HCT116 (cell line): ENCODE measurements around the gene CAPN2. TPM values are rescaled to one million over a fixed set of nuclear protein-coding genes. Genes with fewer than 3 reads are reported as not detected.
"Not testable (repeated sequence)": the region's sequence is repeated elsewhere in the genome, so short reads cannot be mapped to it uniquely, and the experiment has no call there.

ENCODE experiments used
- ATAC-seq: fragments of 200-7000 bp; cut with Tn5 transposase; 2 replicates; pipeline ENCODE4 v1.9.1; 2020; ENCODE audit warnings: mild to moderate bottlenecking, moderate library complexity
- BruUV-seq: library from RNA; stranded (reverse); fragments of 400-500 nt; replicated peaks from 2 replicates; lab custom pipeline; 2021; lab: Mats Ljungman, UMichigan
- CTCF ChIA-PET: fragments of 300-600 bp; sonication (Branson Sonifier 250); formaldehyde crosslinking; loops from one replicate; lab custom pipeline; 2021; ENCODE audit warnings: antibody characterized with exemption; lab: Charles Lee
- POLR2A ChIA-PET: fragments of 300-600, 350-600 bp; sonication (Branson Sonifier 250); formaldehyde crosslinking; loops from one replicate; lab custom pipeline; 2021; ENCODE audit warnings: antibody characterized with exemption; lab: Charles Lee
- RAD21 ChIA-PET, 2 experiments: fragments of 300-600 bp; sonication (Branson Sonifier 250); formaldehyde crosslinking; loops; one replicate each; lab custom pipeline; 2023; ENCODE audit warnings: low total read pairs in 2 of 2; ENCODE audit not compliant: uncharacterized antibody in 2 of 2, unreplicated experiment in 2 of 2, low non-redundant PET in 1 of 2; lab: Charles Lee
- DNase-seq: peaks from one replicate; pipeline ENCODE4 v3.0.0-alpha.2; 2010; ENCODE audit warnings: low read depth, low spot score
- H2AFZ ChIP-seq: fragments of 200-600 bp; shearing (Covaris generic), sonication (generic); 2 replicates; pipeline ENCODE4 v1.6.1; 2017; ENCODE audit warnings: low read depth, mixed run types, mixed read lengths, antibody characterized with exemption, low read length; ENCODE audit not compliant: poor library complexity, severe bottlenecking
- H3K27ac ChIP-seq: 2 replicates; pipeline ENCODE4 v1.5.1; 2012; ENCODE audit warnings: low read depth, low read length
- H3K27me3 ChIP-seq: fragments of 200-600 bp; sonication (generic); 2 replicates; pipeline ENCODE4 v1.6.1; 2016; ENCODE audit warnings: mixed run types, low read length, mixed read lengths; ENCODE audit not compliant: insufficient read depth
- H3K36me3 ChIP-seq, 2 experiments: fragments of 200-500 bp in 1 of 2; fragments of 200-600 bp in 1 of 2; sonication (Bioruptor generic) in 1 of 2; sonication (generic) in 1 of 2; 2 replicates each; pipeline versions ENCODE4 v1.5.1 to v1.6.1; 2014 to 2016; ENCODE audit warnings: low read length in 2 of 2, inconsistent platforms in 1 of 2, mixed read lengths in 1 of 2, mixed run types in 1 of 2; ENCODE audit not compliant: insufficient read depth in 2 of 2, control insufficient read depth in 1 of 2
- H3K4me1 ChIP-seq, 2 experiments: fragments of 200-600 bp in 1 of 2; sonication (generic) in 1 of 2; 2 replicates each; pipeline versions ENCODE4 v1.5.1 to v1.6.1; 2012 to 2017; ENCODE audit warnings: low read length in 2 of 2, inconsistent platforms in 1 of 2, mild to moderate bottlenecking in 1 of 2, mixed read lengths in 1 of 2, mixed run types in 1 of 2, moderate library complexity in 1 of 2; ENCODE audit not compliant: insufficient read depth in 2 of 2, control insufficient read depth in 1 of 2
- H3K4me2 ChIP-seq: fragments of 200-600 bp; sonication (generic); 2 replicates; pipeline ENCODE4 v1.6.1; 2017; ENCODE audit warnings: mixed run types, low read length, mixed read lengths
- H3K4me3 ChIP-seq, 2 experiments: fragments of 200-600 bp in 1 of 2; sonication (generic) in 1 of 2; replicated peaks in 1 of 2; 2 replicates each; pipeline ENCODE4 v1.5.1; 2011 to 2016; ENCODE audit warnings: low read length in 2 of 2, control low read depth in 1 of 2, low read depth in 1 of 2, mild to moderate bottlenecking in 1 of 2, mixed read lengths in 1 of 2, mixed run types in 1 of 2
- H3K79me2 ChIP-seq: fragments of 200-600 bp; sonication (generic); 2 replicates; pipeline ENCODE4 v1.6.1; 2017; ENCODE audit warnings: mild to moderate bottlenecking, mixed run types, low read length, moderate library complexity, mixed read lengths; ENCODE audit not compliant: insufficient read depth
- H3K9ac ChIP-seq: fragments of 200-600 bp; sonication (generic); 2 replicates; pipeline ENCODE4 v1.6.1; 2016; ENCODE audit warnings: low read length, mixed read lengths
- H3K9me2 ChIP-seq: fragments of 200-600 bp; sonication (generic), shearing (Covaris generic); 2 replicates; pipeline ENCODE4 v1.6.1; 2017; ENCODE audit warnings: mixed run types, mild to moderate bottlenecking, moderate library complexity; ENCODE audit not compliant: insufficient read depth
- H3K9me3 ChIP-seq, 2 experiments: fragments of 200-500 bp in 1 of 2; fragments of 200-600 bp in 1 of 2; sonication (Bioruptor generic) in 1 of 2; sonication (generic) in 1 of 2; 2 replicates each; pipeline ENCODE4 v1.6.1; 2014 to 2017; ENCODE audit warnings: low read length in 2 of 2, mixed read lengths in 2 of 2, inconsistent platforms in 1 of 2, low read depth in 1 of 2, mild to moderate bottlenecking in 1 of 2, mixed run types in 1 of 2, moderate library complexity in 1 of 2; ENCODE audit not compliant: control insufficient read depth in 1 of 2, insufficient read depth in 1 of 2
- H4K20me1 ChIP-seq: fragments of 200-600 bp; sonication (generic), shearing (Covaris generic); 2 replicates; pipeline ENCODE4 v1.6.1; 2017; ENCODE audit warnings: mixed run types, mild to moderate bottlenecking, moderate library complexity; ENCODE audit not compliant: insufficient read depth
- CBX3 ChIP-seq: IDR thresholded peaks from 2 replicates; pipeline ENCODE4 v1.6.1; 2012; ENCODE audit warnings: low read depth
- CEBPB ChIP-seq: IDR thresholded peaks from 2 replicates; pipeline ENCODE4 v1.6.1; 2012; ENCODE audit warnings: low read depth
- CTCF ChIP-seq, 3 experiments: fragments of 200-600 bp in 1 of 3; sonication (generic) in 1 of 3; IDR thresholded peaks in 2 of 3; conservative IDR thresholded peaks in 1 of 3; 2 replicates each; pipeline ENCODE4 v1.5.1; 2012 to 2017; ENCODE audit warnings: low read depth in 2 of 3, low read length in 2 of 3, antibody characterized with exemption in 1 of 3, borderline replicate concordance in 1 of 3, control low read depth in 1 of 3, mild to moderate bottlenecking in 1 of 3, mixed read lengths in 1 of 3, mixed run types in 1 of 3, moderate library complexity in 1 of 3; ENCODE audit not compliant: insufficient read depth in 1 of 3
- EGR1 ChIP-seq: IDR thresholded peaks from 2 replicates; pipeline ENCODE4 v1.6.1; 2012; ENCODE audit warnings: low read depth
- ELF1 ChIP-seq: IDR thresholded peaks from 2 replicates; pipeline ENCODE4 v1.6.1; 2012; ENCODE audit warnings: low read depth, borderline replicate concordance
- EZH2 ChIP-seq: fragments of 200-600 bp; sonication (generic); IDR thresholded peaks from 2 replicates; pipeline ENCODE4 v1.6.1; 2017; ENCODE audit warnings: antibody characterized with exemption, mixed run types
- JUND ChIP-seq: IDR thresholded peaks from 2 replicates; pipeline ENCODE4 v1.6.1; 2012
- MAX ChIP-seq: IDR thresholded peaks from 2 replicates; pipeline ENCODE4 v1.6.1; 2012
- POLR2A ChIP-seq: IDR thresholded peaks from 2 replicates; pipeline ENCODE4 v1.7.0; 2011; ENCODE audit warnings: borderline replicate concordance; ENCODE audit not compliant: insufficient read depth, insufficient read length; ENCODE audit errors: extremely low read depth
- POLR2AphosphoS5 ChIP-seq: IDR thresholded peaks from 2 replicates; pipeline ENCODE4 v1.6.1; 2011; ENCODE audit warnings: mild to moderate bottlenecking, low read depth, low read length, moderate library complexity
- RAD21 ChIP-seq: IDR thresholded peaks from 2 replicates; pipeline ENCODE4 v1.6.1; 2012; ENCODE audit warnings: low read depth, mild to moderate bottlenecking
- SIN3A ChIP-seq: IDR thresholded peaks from 2 replicates; pipeline ENCODE4 v1.6.1; 2012; ENCODE audit warnings: low read depth
- SP1 ChIP-seq: IDR thresholded peaks from 2 replicates; pipeline ENCODE4 v1.6.1; 2012; ENCODE audit warnings: low read depth
- SRF ChIP-seq: IDR thresholded peaks from 2 replicates; pipeline ENCODE4 v1.6.1; 2012; ENCODE audit warnings: low read depth
- TCF7L2 ChIP-seq: IDR thresholded peaks from 2 replicates; pipeline ENCODE4 v1.7.0; 2011; ENCODE audit warnings: borderline replicate concordance, inconsistent platforms; ENCODE audit not compliant: insufficient read depth, insufficient read length; ENCODE audit errors: extremely low read depth
- YY1 ChIP-seq: IDR thresholded peaks from 2 replicates; pipeline ENCODE4 v1.6.1; 2011; ENCODE audit warnings: low read length, low read depth, moderate library complexity, mild to moderate bottlenecking; ENCODE audit not compliant: insufficient replicate concordance; ENCODE audit errors: extremely low read depth
- ZFX ChIP-seq: fragments of 450-650 bp; IDR thresholded peaks from 2 replicates; pipeline ENCODE4 v1.6.1; 2017
- ZNF274 ChIP-seq: fragments of 200-500 bp; sonication (Bioruptor generic); IDR thresholded peaks from 2 replicates; pipeline ENCODE4 v1.6.1; 2014; ENCODE audit warnings: mild to moderate bottlenecking, low read depth, low read length, inconsistent platforms
- intact Hi-C: fragments of 100-400 bp; cut with micrococcal nuclease; formaldehyde crosslinking; loops from 2 replicates; pipeline ENCODE4 v1.10.0; 2022
- total RNA-seq: library from RNA; stranded (reverse); gene quantifications from one replicate; pipeline ENCODE4 v1.2.1, GENCODE V29; 2021; ENCODE audit not compliant: unreplicated experiment
- TF ChIP-seq, protein P1 (sequence below): IDR thresholded peaks from 2 replicates; pipeline ENCODE4 v1.6.1; 2012

The CAPN2 gene
- total RNA-seq, 1 experiment from 2014 or later: 173 TPM

DNA sequence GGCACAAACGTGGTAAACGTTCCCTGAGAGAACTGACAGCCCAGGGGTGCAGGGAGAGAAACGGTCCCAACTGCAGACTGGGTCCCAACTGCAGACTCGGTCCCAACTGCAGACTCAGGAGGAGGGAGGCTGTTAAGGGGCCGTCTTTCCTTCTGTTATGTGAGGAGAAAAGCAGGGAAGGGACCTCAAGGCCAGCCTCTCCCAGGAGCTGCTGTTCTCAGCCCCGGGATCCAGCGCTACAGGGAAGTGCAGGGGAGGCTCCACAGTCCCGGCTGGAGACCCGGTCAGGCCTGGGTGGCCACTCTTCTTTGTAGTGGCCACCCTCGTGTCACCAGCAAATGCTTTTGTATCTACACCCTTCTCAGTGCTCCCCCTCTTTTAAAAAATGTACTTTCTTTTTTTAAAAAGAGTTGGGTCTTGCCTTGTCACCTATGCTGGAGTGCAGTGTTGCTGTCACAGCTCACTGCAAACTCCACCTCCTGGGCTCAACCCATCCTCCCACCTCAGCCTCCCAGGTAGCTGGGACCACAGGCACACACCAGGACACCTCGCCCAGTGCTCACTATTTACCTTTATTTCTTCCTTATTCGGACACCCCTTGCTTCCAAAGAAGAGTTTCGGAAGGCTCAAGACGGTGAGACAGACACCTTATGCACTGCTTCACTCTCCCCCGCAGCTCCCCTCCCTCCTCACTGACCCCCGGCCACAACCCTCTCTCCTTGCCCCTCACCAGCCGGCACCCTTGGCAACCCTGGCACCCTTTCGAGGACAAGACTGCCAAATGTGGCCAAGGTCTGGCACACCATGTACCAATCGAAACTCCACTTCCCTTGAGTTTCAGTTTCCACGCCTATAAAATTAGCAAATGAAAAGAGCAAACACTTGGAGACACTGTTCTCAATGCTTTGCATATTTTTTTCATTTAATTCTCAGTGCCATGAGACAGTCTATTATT lies 21.8 kb downstream of the CAPN2 start:
- no TSS peak for BruUV-seq
- no peaks in the 10 kb centered on the region for H3K9me2 ChIP-seq
- intact Hi-C loops: no loop called here
- peaks cover 0 to 37% of the 10 kb centered on the region in 2 experiments; a peak in 1 of 4 replicates for H3K36me3 ChIP-seq
- H3K79me2 ChIP-seq: peaks cover 96% of the 10 kb centered on the region
- ChIA-PET RAD21 (no interaction called here), CTCF (no interaction called here)
- H4K20me1 ChIP-seq: no peaks in the 10 kb centered on the region
- DNase-seq: no peak
- no peaks in the 10 kb centered on the region for H3K9me3 ChIP-seq
- no peak overlapping the region for H3K4me2 ChIP-seq
- H3K27me3 ChIP-seq: no peaks in the 10 kb centered on the region
- H2AFZ ChIP-seq: no peak overlapping the region
- TF ChIP-seq SRF (no peak), TCF7L2 (no peak), ZFX (no peak), ELF1 (no peak), CBX3 (no peak), EGR1 (no peak), RAD21 (no peak), EZH2 (no peak), POLR2AphosphoS5 (no peak), SP1 (no peak), CEBPB (no peak), ZNF274 (no peak), YY1 (no peak), JUND (no peak), POLR2A (no peak), CTCF (IDR thresholded peaks at IDR 0.05 in 2 of 3, conservative IDR thresholded peaks at IDR 0.05 in 1 of 3; ENCODE audit: borderline replicate concordance in 1 of 3, insufficient read depth in 1 of 3, low read depth in 2 of 3, low read length in 2 of 3) (no peak), MAX (no peak), SIN3A (no peak)
- TF ChIP-seq, protein P1, sequence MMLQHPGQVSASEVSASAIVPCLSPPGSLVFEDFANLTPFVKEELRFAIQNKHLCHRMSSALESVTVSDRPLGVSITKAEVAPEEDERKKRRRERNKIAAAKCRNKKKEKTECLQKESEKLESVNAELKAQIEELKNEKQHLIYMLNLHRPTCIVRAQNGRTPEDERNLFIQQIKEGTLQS: no peak
- TF ChIP-seq, all 23 proteins: peak for 0
- POLR2A ChIA-PET: no interaction called here
- Histone ChIP-seq H3K4me1 (peaks cover 8 to 49% of the 10 kb centered on the region in 2 experiments), H3K4me3 (no peak overlapping the region), H3K27ac (no peak overlapping the region), H3K9ac (no peak overlapping the region)
- ATAC-seq: no peak

DNA sequence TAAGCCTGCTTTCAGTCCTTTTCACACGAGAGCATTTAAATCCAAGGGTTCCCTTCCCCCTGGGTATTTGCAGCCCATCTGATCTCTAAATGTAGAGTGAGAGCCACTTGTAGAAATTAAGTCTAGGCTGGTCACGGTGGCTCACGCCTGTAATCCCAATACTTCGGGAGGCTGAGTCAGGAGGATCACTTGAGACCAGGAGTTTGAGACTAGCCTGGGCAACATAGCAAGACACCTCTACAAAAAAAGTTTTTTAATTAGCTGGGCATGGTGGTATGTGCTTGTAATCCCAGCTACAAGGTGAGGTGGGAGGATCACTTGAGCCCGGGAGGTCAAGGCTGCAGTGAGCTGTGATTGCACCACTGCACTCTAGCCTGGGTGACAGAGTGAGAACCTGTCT lies 24.3 kb downstream of the CAPN2 start:
- H3K4me2 ChIP-seq, POLR2A ChIA-PET, BruUV-seq, H3K9me2 ChIP-seq, CTCF ChIA-PET, DNase-seq, H3K9ac ChIP-seq, H3K4me3 ChIP-seq, H2AFZ ChIP-seq, H3K27me3 ChIP-seq, H3K9me3 ChIP-seq, intact Hi-C loops, H3K27ac ChIP-seq, RAD21 ChIA-PET, H4K20me1 ChIP-seq, ATAC-seq: not testable (repeated sequence)
- H3K4me1 ChIP-seq: peaks cover 14 to 41% of the 10 kb centered on the region in 2 experiments
- peaks cover 0 to 33% of the 10 kb centered on the region in 2 experiments; a peak in 1 of 4 replicates for H3K36me3 ChIP-seq
- peaks cover 89% of the 10 kb centered on the region for H3K79me2 ChIP-seq
